NCI-H460 (cell line): ENCODE results near the gene FASN. TPM values are rescaled to one million over a fixed set of nuclear protein-coding genes. Genes with fewer than 3 reads are reported as not detected.
A peak's percentile ranks its signal among the peaks of the same experiment; 100 is the strongest.

Experiments
- DNase-seq: peaks from one replicate; pipeline ENCODE4 v3.0.0-alpha.2; 2016; ENCODE audit warnings: low read depth; ENCODE audit errors: extremely low read depth
- total RNA-seq: library from RNA; depleted of rRNA; stranded (reverse); fragments of >200 nt; shearing (Covaris generic); gene quantifications from 2 replicates; pipeline ENCODE4 v1.2.3, GENCODE V29; 2014; rRNA removed

The FASN gene
- total RNA-seq, 1 experiment from 2014 or later = 54.7 TPM

DNA sequence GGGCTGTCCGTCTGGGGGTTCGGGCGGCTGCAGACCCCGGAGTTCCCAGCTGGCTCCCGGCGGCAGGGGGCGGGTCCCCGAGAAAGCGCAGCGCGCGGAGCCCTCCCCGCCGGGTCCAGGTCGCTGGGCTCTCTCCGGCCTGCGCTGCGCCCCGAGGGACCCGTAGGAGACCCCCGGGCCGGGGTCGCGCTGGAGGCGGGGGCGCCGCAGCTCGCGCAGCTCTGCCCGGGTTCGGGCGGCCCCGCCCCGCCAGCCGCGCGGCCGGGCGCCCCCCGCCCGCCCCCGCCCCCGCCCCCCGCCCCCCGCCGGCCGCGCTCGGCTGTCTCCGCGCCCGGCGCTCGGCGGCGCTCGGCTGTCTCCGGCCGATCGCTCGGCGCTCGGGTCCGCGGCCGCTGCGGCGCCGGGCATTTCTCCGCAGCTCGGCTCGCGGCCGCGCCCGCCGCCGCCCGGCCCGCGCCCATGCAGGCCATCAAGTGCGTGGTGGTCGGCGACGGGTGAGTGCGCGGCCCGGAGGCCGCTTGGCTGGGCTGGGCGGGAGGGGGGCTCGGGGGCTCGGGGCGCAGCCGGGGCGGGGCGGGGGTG, 66.6 kb downstream of the FASN start, which contains the start of gene RAC3:
TSS of gene RAC3 (plus strand) at position 376 of the 582 bp plus-strand sequence. CDS start at position 460, 84 bp downstream.
- no peak for DNase-seq

DNA sequence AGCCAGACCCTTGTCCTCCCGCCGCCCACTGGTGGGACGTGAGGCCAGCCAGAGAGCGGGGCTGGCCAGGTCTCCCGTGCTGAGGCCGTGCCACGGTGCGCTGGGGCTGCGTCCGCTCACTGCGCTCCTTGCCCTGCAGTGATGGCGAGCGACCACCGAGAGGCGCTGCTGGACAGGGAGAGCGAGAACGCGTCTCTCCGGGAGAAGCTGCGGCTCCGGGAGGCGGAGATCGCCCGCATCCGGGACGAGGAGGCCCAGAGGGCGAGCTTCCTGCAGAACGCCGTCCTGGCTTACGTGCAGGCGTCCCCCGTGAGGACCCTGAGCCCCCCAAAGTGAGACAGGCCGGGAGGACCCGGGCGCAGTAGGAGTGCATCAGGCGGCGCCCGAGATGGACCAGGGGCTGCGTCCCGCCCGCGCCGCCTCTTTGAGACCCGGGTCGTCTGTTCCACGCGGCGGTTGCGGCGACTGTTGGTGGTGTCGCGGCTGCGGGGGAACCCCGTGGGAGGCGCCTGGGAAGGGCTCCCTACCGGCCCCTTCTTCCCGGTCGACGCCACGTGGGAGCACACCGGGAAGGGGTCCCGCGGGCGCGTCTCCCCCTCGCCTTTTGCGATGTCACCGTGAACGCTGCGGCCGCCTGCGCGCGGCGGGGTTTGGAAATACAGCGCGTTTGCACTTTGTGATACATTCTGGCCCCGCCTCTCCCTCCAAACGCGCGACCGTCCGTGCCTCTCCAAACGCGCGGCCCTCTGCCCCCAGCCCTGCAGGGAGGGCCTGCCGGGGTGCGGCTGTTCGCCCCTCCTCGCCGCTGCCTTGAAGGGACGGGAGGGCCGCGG, 67.3 kb downstream of the FASN start:
- DNase-seq = peak; percentile 81

DNA sequence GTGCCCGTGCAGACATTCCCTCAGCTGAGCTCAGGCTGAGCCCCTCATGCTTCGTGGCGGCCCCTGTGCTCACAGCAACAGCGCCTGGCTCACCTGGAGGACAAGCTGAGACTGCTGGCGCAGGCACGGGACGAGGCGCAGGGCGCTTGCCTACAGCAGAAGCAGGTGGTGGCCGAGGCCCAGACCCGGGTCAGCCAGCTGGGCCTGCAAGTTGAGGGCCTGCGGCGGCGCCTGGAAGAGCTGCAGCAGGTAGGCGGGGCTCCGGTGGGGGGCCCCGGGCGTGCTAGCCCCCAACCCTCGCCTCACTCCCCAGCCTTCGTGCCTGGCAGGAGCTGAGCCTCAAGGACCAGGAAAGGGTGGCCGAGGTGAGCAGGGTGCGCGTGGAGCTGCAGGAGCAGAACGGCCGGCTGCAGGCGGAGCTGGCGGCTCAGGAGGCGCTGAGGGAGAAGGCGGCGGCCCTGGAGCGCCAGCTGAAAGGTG, 68.0 kb downstream of the FASN start:
- no peak for DNase-seq

DNA sequence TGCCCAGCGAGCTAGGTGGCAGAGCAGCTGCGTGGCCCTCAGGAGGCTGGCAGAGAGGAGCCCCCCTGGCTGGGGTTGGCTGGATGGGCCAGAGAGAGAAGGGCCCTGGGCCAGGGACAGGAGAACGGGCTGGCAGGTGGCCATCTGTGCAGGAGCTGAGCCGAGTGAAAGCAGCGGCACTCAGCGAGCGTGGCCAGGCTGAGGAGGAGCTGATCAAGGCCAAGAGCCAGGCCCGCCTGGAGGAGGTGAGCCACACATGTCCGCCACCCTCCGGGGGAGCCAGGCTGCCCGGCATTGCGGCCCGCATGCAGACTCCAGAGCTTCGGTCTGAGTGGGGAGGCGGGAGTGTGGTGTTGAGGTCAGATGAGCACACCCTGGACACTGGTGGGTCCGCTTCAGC, 68.6 kb downstream of the FASN start:
- DNase-seq = no peak

DNA sequence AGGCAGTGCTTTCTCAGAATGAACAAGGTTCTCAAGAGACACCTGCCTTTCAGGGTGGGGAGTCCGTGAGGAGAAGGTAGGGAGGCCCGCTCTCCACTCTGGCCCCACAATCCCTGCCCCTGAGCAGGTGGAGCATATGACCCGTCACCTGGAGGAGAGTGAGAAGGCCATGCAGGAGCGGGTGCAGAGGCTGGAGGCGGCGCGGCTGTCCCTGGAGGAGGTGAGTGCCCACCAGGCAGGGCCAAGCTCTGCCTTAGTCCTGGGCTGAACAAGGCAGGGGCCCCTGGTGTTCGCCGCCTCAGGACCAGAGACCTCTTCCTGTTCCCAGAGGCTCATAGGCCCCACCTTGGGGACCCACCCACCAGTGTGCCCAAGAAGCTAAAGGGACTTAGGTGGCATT, 69.1 kb downstream of the FASN start:
- no peak for DNase-seq

Other genes with a start within 250 kb of the FASN start
- 800 and 860 TPM in 2 replicates for gene P4HB, start 237.7 kb downstream of the FASN start, total RNA-seq
- gene ARHGDIA, start 226.9 kb downstream of the FASN start, total RNA-seq = 175 and 178 TPM in 2 replicates
- gene ALYREF, start 206.7 kb downstream of the FASN start, total RNA-seq = 130 and 142 TPM in 2 replicates
- gene ANAPC11, start 206.5 kb downstream of the FASN start, total RNA-seq = 137 and 139 TPM in 2 replicates
- 0.05 TPM in 1 of 2 replicates, not detected in the other for gene NPB, start 196.0 kb downstream of the FASN start, total RNA-seq
- 2.7 and 3.4 TPM in 2 replicates for gene PCYT2, start 186.8 kb downstream of the FASN start, total RNA-seq
- 18.1 and 19.7 TPM in 2 replicates for gene SIRT7, start 180.1 kb downstream of the FASN start, total RNA-seq
- 62.5 and 64.3 TPM in 2 replicates for gene MAFG, start 170.5 kb downstream of the FASN start, total RNA-seq
- 210 and 242 TPM in 2 replicates for gene PYCR1, start 160.9 kb downstream of the FASN start, total RNA-seq
- not detected in 2 replicates for gene MYADML2, start 151.0 kb downstream of the FASN start, total RNA-seq
- 0.15 TPM in 1 of 2 replicates, not detected in the other for gene NOTUM, start 137.0 kb downstream of the FASN start, total RNA-seq
- 20.5 and 21.1 TPM in 2 replicates for gene ASPSCR1, start 120.6 kb downstream of the FASN start, total RNA-seq
- 46.6 and 51.4 TPM in 2 replicates for gene CENPX, start 75.4 kb downstream of the FASN start, total RNA-seq
- 6.1 and 7.4 TPM in 2 replicates for gene LRRC45, start 74.9 kb downstream of the FASN start, total RNA-seq
- 19.0 and 25.5 TPM in 2 replicates for gene RAC3, start 66.6 kb downstream of the FASN start, total RNA-seq
- 42.6 and 44.3 TPM in 2 replicates for gene DCXR, start 60.5 kb downstream of the FASN start, total RNA-seq
- 25.5 and 26.5 TPM in 2 replicates for gene RFNG, start 46.4 kb downstream of the FASN start, total RNA-seq
- 100 and 102 TPM in 2 replicates for gene GPS1, start 46.3 kb downstream of the FASN start, total RNA-seq
- 123 and 176 TPM in 2 replicates for gene DUS1L, start 32.4 kb downstream of the FASN start, total RNA-seq
- gene CCDC57, start 114.6 kb upstream of the FASN start, total RNA-seq = 21.2 and 21.3 TPM in 2 replicates
- gene SLC16A3, start 130.8 kb upstream of the FASN start, total RNA-seq = 217 and 220 TPM in 2 replicates
- gene CSNK1D, start 175.5 kb upstream of the FASN start, total RNA-seq = 26.6 and 31.6 TPM in 2 replicates
- 0.32 TPM in 1 of 2 replicates, not detected in the other for gene CD7, start 219.4 kb upstream of the FASN start, total RNA-seq
- gene SECTM1, start 235.5 kb upstream of the FASN start, total RNA-seq = 13.0 and 19.3 TPM in 2 replicates